ENCODE measurements around the gene AP1G2. TPM values are rescaled to one million over a fixed set of nuclear protein-coding genes. Genes with fewer than 3 reads are reported as not detected.
A peak's percentile ranks its signal among the peaks of the same experiment; 100 is the strongest.

Gene AP1G2
- total RNA-seq, 2 donors from 2014 or later = 150 to 237 TPM

DNA sequence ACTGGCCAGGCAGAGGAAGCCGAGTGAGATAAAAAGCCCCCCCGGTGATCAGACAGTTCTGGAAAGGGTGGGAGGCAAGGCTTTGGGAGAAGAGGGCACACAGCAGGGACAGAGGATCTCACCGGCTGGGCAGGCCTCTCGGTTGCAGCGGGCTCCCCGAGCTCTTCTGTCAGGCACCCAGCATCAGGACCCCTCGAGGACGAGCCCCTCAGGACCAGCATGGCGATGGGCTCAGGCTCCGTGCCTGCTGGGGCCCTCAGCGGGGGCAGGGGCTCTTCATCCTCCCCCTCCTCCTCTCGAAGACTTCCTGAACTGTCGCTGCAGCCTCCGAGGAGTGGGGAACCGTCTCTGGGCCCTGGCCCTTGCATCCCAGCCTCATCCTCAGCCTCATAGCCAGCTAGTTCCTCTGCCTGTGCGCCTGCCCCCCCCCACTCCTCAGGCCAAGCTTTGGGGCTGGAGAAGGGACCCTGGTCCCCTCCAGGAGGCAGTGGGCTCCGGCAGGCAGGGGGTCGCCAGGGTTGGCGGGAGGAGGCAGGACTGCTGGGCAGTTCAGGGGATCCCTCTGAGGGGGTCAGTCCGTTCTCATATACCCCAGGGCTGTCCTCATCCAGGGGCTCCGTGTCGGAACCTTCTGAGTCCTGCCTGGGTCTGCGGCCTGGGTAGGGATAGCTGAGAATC, 3.4 kb upstream of the AP1G2 start:
- Histone ChIP-seq H3K9me3 (no peaks in the 10 kb centered on the region), H3K27ac (no peak overlapping the region), H3K36me3 (replicated peaks in 1 of 2; ENCODE audit: insufficient read depth in 1 of 2, low read depth in 2 of 2) (no peaks in the 10 kb centered on the region), H3K4me1 (peaks cover 24% of the 10 kb centered on the region), H3K27me3 (peaks cover 0 to 10% of the 10 kb centered on the region in 2 donors), H3K4me3 (no peak overlapping the region)
- no peak for TF ChIP-seq POLR2A (IDR thresholded peaks at IDR 0.05)
- TF ChIP-seq, protein P1, sequence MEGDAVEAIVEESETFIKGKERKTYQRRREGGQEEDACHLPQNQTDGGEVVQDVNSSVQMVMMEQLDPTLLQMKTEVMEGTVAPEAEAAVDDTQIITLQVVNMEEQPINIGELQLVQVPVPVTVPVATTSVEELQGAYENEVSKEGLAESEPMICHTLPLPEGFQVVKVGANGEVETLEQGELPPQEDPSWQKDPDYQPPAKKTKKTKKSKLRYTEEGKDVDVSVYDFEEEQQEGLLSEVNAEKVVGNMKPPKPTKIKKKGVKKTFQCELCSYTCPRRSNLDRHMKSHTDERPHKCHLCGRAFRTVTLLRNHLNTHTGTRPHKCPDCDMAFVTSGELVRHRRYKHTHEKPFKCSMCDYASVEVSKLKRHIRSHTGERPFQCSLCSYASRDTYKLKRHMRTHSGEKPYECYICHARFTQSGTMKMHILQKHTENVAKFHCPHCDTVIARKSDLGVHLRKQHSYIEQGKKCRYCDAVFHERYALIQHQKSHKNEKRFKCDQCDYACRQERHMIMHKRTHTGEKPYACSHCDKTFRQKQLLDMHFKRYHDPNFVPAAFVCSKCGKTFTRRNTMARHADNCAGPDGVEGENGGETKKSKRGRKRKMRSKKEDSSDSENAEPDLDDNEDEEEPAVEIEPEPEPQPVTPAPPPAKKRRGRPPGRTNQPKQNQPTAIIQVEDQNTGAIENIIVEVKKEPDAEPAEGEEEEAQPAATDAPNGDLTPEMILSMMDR (IDR thresholded peaks at IDR 0.05) = no peak
- DNase-seq = peak in 1 of 4 donors; percentile 9
- WGBS, 2 donors = 79 to 90% methylated on average over 8 to 22 of the region's 23 CpGs
- ATAC-seq = no peak
- intact Hi-C loops (cut with DNase I) = no loop called here

DNA sequence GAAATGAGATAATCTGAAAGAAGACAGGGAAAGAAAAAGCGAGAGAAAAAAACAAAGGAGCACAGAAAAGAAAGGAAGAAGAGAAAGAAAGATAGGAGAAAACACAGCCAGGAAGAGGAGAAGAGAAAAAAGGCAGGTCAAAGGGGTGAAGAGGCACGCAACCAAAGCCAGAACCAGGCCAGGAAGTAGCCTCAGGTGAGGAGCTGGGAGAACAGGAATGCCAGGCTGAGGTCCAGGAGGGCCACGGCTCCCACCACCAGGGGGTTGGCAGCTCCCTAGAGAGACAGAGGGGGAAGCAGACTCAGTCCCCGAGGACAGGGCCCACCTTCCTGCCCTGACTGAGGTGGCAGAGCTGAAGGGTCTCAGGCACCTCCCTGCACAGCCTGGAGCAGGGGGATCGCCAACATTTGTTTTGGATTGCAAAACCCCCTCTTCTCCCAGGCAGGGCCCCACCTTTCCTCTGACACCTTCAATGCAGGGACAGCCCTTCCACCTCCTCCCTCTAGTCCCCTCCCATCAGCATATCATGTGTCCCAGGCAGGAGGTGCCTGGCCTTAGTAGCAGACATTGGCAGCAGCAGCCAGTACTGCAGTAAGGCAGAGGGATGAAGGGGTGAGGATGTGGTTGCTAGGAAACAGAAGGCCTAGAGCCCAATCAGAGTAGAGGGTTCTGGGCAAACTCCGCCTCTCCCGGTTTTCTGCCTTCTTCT, 2.0 kb upstream of the AP1G2 start:
- Histone ChIP-seq H3K4me3 (no peak overlapping the region), H3K27me3 (no peaks in the 10 kb centered on the region), H3K36me3 (replicated peaks in 1 of 2; ENCODE audit: insufficient read depth in 1 of 2, low read depth in 2 of 2) (no peaks in the 10 kb centered on the region), H3K9me3 (no peaks in the 10 kb centered on the region), H3K4me1 (peaks cover 22% of the 10 kb centered on the region), H3K27ac (no peak overlapping the region)
- intact Hi-C loops (cut with DNase I) = loop anchor here (10.0 kb wide), 1 partner anchor 245 kb away; the partner anchor contains the start of gene PABPN1
- no peak for DNase-seq
- no peak for ATAC-seq
- WGBS, 2 donors = 63 to 66% methylated on average over 7 of the region's 7 CpGs
- TF ChIP-seq POLR2A (IDR thresholded peaks at IDR 0.05) = no peak
- TF ChIP-seq, protein P1 (IDR thresholded peaks at IDR 0.05) = no peak

DNA sequence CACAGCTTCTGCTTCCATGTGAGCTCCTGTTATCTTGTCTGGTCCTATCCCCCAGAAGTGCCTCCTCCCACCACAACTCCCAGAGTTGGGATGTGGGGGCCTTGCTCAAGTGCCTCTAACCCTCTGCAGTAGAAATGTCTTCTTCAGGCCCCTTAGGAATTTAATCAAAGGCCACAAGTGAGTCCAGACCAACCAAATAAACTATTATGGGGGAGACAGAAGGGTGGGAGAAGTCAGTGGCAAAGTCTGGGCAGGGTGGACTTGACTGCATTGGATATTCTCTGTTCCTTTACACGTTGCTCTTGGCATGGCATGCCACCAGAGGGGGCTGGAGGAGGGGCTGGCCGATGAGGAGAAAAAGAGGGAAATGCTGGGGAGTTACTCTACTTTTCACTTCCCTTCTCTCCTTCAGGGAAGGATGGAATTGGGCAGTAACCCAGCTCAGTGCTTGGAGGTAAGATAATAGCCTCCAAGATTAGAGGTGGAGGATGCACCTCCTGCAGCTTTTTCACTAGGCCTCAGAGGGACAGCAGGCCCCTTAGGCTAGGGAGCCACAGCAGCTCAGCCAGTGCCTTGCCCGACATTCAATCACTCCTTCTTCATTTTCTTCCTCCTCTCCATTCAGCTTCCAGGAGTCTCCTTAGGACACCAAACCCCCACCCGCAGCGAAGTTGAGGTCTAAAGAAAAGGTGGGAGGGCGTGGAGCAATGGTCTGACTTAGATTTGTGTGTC, 1.2 kb upstream of the AP1G2 start:
- Histone ChIP-seq H3K27ac (no peak overlapping the region), H3K4me3 (no peak overlapping the region), H3K36me3 (replicated peaks in 1 of 2; ENCODE audit: insufficient read depth in 1 of 2, low read depth in 2 of 2) (peaks cover 0 to 2% of the 10 kb centered on the region in 2 donors), H3K9me3 (no peaks in the 10 kb centered on the region), H3K4me1 (peaks cover 22% of the 10 kb centered on the region), H3K27me3 (no peaks in the 10 kb centered on the region)
- intact Hi-C loops (cut with DNase I) = loop anchor here (10.0 kb wide), 1 partner anchor 244 kb away; the partner anchor contains the start of gene PABPN1
- 61 to 62% methylated on average over 6 of the region's 6 CpGs for WGBS, 2 donors
- TF ChIP-seq, protein P1 (IDR thresholded peaks at IDR 0.05) = peak in 2 of 7 experiments; percentile 14 to 21
- no peak for TF ChIP-seq POLR2A (IDR thresholded peaks at IDR 0.05)
- ATAC-seq (no peak), DNase-seq (no peak)

DNA sequence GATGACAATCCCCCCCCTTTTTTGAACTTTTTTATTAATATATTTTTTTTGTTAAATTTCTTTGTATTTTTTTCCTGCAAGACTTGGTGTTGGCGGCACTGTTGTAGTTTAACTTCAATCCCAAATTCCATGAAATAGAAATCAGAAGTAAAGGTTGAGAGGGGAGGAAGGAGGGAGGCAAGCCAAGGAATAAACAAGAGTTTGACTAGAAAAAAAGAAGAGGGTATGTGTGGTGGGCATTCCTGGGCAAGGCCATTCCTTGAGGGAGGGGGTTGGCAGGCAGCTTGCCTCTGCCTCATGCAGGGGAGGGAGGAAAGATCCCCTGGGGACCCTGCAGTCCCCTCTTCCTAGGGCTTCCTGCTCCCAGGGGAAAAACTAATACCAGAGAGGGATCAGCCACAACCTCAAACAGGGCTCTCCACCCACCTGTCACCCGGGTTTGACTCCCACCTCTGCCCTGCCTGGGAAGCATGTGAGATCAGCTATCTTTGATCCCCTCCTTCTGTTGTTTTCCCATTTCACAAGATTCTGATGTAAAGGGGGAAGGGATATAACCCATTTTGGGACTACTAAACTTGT, 519 bp upstream of the AP1G2 start:
- Histone ChIP-seq H3K27me3 (no peaks in the 10 kb centered on the region), H3K4me3 (no peak overlapping the region), H3K9me3 (no peaks in the 10 kb centered on the region), H3K36me3 (replicated peaks in 1 of 2; ENCODE audit: insufficient read depth in 1 of 2, low read depth in 2 of 2) (peaks cover 0 to 3% of the 10 kb centered on the region in 2 donors), H3K4me1 (peaks cover 24% of the 10 kb centered on the region), H3K27ac (peak overlapping the region in 3 of 4 donors; percentile 66 to 85 (median 83))
- WGBS, 2 donors = 55 to 60% methylated on average over 2 of the region's 2 CpGs
- ATAC-seq = no peak
- intact Hi-C loops (cut with DNase I) = loop anchor here (10.0 kb wide), 1 partner anchor 243 kb away; the partner anchor contains the start of gene PABPN1
- no peak for TF ChIP-seq POLR2A (IDR thresholded peaks at IDR 0.05)
- TF ChIP-seq, protein P1 (IDR thresholded peaks at IDR 0.05) = no peak
- DNase-seq = no peak

All from body of pancreas (tissue), 4 donors.